Left hindlimb (tissue), 1 donor: ENCODE results near the gene R3HDM2.
"Not testable (repeated sequence)": the region's sequence is repeated elsewhere in the genome, so short reads cannot be mapped to it uniquely, and the experiment has no call there.

ENCODE experiments used
- DNase-seq: peaks from one replicate; pipeline ENCODE4 v3.0.0-alpha.2; 2018

Gene R3HDM2

DNA sequence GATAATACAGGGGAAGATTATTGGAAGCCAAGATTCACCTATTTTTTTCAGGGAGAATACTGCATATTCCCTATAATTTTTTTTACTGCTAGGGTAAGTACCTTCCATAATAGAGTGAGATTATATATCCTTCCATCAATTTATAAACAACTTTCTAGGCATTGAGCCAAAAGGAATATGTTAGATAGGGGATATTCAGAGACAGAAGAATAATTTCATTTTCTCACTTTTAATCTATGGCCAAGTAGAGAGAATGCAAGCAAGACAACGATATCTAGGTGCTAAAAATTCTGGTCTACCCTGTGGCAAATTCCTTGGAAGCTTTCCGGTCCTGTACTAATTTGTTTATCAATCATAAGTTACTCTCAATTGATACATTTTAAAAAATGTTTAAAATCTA lies 110.2 kb downstream of the R3HDM2 start:
- DNase-seq, result no peak

DNA sequence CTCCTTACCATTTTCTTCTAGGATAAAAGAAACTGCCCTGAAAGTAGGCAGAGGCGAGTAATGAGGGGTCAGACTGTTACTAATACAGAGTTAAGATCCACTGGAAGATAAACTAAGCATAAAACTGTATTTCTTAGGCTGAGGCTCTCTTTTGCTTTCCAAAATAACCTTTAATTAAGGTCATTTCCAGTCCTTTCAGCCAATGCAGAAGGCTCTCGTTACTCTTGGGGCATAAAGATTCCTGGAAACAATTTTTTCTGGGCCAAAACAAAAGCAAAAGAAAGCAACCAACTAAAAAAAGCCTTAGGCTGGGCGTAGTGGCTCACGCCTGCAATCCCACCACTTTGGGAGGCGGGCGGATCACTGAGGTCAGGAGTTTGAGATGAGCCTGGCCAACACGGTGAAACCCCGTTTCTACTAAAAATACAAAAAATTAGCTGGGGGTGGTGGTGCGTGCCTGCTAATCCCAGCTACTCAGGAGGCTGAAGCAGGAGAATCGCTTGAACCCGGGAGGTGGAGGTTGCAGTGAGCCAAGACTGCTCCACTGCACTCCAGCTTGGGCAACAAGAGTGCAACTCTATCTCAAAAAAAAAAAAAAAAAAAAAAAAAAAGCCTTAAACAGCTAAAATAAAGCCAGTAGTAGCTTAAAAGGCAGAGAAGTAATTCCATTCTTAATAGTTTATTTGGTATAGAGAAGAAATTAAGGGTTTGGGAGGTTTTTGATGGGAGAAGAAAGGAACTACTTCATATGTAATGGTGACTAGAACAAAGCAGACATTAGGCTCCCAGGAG lies 111.0 kb downstream of the R3HDM2 start:
- DNase-seq, result peak; percentile 40

DNA sequence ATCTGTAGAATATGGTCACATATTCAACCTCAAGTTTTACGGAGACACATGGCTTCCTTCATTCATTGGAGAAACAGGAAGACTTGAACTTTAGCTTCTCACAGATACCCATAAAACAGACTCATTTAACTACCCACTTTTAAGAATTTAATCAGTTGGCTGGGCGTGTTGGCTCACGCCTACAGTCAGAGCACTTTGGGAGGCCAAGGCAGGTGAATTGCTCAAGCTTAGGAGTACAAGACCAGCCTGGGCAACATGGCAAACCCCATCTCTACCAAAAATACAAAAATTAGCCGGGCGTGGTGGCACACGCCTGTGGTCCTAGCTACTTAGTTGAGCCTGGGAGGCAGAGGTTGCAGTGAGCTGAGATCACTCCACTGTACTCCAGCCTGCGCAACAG lies 115.2 kb downstream of the R3HDM2 start:
- DNase-seq, result no peak

DNA sequence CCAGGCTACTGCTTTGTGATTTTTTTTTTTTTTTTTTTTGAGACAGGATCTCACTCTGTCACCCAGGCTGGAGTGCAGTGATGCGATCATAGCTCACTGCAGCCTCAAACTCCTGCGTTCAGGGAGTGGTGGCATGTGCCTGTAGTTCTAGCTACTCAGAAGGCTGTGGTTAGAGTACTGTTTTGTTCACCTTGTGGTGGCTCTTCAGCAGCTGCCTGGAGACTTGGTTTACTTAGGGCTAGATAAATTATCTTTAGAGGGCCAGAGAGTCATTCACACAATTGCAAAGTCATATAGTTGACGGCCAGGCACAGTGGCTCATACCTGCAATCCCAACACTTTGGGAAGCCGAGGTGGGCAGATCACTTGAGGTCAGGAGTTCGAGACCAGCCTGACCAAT lies 118.6 kb downstream of the R3HDM2 start:
- not testable (repeated sequence) for DNase-seq

DNA sequence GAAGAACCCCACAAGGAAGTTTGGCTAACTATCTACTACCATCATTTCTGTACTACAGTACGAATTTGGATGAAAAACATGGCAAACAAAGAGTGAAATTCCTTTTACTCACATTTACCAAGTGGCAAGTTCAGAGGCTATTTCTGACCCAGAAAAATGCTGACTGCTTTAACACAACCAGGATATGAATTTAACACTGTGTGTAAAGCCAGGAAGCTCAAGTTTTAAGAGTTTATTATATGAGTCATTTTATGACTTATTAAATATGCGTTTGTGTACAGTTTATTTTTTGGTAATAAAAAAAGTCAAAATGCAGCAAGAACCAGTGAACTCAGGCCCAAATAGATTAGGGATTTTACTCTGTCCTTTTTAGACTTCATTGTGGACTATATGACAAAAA lies 121.4 kb downstream of the R3HDM2 start:
- no peak for DNase-seq

DNA sequence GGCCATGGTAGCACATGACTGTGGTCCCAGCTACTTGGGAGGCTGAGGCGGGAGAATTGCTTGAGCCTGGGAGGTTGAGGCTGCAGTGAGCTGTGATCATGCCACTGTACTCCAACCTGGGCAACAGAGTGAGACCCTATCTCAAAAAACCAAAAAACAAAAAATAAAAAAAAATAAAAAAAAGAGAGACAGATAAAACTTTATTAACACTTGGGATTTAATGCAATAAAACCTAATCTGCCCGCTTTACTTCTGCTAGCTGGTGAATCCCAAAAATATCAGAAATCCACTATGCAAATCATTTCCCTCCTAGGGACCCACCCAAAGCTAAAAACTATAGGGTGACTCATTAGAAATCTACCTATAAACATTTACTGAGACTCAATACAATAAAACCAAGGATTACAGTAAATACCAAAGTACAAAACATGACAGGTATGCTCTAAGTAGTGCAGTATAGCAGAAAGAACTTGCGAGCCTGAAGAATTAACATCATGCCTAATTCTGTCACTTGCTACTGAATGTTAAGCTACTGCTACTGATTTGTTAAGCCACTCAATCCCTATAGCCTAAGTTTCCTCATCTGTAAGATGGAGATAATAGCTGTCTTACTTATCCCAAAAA lies 129.8 kb downstream of the R3HDM2 start:
- DNase-seq, result no peak

DNA sequence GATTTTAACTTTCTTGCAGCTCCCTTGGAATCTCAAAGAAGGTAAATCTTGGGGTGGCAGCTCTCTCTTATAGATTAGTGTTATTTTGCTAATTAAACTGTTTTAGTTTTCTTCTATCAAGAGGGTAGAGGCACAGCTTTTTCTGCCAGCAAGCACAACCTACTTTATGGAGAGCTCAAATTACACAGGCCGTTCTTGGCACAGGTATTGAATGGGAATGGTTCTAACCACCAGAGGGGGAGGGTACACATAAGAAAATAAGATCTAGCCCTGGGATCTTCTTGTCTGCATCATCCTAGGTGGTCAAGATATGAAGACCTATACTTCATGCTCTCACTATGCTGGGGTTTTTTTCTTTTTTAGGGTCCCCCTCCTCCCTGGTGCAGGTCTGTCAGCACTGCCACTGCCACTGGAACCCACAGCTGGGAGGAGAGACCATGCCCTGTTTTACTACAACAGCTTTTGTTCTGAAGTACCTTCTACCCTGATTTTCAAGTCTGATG lies 131.3 kb downstream of the R3HDM2 start:
- DNase-seq, result no peak

DNA sequence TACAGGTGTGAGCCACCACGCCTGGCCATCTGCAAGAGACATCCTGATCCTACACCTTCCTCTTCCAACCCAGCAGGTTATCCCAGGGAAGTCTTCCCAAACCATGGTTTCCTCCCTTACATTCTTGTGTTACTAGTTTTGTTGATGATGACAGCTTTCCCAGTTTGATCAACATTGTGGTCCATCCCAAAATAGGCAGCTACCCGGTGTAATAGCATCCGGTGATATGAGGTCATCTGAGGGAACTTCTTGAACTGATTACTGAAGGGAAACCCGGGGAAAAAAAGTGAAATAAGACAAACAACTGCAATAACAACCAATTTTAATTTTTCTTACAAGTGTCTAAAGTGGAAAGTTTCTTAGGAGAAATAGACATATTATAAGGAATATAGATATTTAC lies 134.6 kb downstream of the R3HDM2 start:
- no peak for DNase-seq

DNA sequence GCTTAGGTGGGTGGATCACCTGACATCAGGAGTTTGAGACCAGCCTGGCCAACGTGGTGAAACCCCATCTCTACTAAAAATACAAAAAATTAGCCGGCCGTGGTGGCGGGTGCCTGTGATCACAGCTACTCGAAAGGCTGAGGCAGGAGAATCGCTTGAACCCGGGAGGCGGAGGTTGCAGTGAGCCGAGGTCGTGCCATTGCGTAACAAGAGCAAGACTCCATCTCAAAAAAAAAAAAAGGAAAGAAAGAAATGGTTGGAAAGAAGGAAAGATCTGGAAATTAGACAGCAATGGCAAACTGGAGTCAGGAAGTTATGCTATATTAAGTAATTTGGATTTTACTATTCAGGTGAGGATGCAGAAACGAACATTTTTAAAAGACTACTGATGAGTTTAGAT lies 148.8 kb downstream of the R3HDM2 start:
- DNase-seq, result not testable (repeated sequence)

DNA sequence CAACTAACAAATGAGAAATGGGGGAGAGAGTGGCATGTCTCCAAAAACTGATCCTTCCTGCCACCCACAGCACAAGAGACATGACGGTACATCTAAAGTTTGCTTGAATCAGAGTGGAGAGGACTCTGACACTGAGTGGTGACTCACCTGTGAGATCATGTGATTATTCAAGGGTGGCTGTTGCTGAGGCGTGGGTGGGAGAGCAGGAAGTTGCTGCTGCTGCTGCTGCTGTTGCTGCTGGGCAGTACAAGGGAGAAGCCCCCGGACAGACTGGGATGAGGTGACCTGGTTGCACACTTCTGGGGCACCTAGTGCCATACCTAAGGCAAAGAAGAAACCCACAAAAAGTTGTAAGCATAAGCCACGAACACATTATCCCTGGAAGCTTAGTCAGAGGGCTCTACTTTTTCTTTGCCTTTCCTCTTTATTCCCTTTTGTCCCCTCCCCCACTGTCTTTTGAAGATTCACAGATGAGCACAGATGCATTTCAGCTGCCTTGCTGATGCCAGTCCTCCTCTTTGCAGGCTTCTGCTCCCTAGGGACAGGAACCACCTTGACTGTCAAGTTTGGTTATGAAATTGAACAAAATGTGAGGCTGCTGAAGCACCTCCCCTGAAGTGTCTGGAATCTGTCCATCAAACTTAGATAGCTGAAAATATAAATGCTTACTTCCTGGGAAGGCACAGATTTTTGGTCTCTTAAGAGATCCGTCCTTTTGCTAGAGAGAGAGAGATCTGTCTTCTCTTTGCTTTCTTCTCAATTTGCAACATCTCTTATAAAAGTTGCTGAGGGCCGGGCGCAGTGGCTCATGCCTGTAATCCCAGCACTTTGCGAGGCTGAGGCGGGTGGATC lies 150.4 kb downstream of the R3HDM2 start:
- DNase-seq, result no peak

DNA sequence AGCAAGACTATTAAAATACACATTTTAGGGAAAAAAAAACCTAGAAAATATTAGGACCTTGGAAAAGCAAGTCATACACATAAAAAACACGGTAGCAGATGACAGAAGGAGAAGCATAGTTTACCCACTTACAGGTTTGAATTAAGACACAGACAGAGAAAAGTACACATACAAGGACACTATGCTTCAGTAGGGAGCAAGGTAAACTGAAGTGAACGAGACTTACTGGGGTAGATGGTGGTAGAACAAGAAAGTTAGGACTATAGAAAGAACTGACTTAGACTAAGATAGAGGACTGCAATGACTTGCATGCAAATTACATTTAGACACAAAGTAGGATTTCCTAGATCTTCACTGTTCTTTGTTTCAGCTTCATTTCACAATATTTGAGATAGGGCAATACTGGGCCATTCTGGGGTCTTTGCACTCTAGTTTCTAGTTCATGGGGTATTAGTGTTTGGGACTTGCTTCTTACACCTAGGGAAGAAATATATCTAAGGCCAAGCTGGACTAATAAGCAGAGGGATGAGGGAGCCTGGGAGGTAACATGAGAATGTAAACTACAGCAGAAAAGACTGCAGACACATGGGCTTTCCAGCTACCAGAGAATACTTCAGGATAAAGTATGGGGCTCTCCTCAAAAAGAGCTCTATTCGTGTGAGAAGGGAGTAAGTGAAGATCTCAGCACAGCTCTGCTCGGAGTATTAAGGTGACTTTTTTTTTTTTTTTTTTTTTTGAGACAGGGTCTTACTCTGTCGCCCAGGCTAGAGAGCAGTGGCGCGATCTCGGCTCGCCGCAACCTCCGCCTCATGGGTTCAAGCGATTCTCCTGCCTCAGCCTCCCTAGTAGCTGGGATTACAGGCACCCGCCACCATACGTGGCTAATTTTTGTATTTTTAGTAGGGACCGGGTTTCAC lies 152.1 kb downstream of the R3HDM2 start:
- no peak for DNase-seq

DNA sequence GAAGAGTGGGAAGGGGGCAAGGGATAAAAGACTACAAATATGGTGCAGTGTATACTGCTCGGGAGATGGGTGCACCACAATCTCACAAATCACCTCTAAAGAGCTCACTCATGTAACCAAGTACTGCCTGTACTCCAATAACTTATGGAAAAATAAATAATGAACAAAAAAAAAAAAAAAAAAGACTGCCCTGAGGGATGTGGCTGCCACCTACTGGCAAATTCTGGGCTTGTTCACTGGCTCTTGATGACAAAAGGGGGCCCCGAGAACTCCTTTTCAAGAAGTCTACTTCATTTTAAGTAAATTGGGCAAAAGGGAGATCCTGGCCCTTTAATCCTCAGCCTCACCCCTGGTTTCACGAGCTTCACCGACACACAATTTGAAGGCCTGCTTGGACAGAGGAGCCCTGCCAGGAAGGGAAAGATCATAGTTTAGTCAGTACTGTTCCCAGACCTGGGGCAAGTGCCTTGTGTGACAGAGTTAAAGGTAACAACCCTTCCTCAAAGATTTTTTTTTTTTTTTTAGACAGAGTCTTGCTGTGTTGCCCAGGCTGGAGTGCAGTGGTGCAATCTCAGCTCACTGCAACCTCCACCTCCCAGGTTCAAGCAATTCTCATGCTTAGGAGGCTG lies 153.8 kb downstream of the R3HDM2 start:
- no peak for DNase-seq

DNA sequence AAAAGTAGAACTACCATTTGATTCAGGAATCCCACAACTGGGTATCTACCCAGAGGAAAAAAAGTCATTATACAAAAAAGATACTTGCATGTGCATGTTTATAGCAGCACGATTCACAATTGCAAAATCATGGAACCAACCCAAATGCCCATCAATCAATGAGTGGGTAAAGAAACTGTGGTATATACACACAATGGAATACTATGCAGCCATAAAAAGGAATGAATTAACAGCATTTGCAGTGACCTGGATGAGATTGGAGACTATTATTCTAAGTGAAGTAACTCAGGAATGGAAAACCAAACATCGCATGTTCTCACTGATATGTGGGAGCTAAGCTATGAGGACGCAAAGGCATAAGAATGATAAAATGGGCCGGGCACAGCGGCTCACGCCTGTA lies 154.6 kb downstream of the R3HDM2 start:
- not testable (repeated sequence) for DNase-seq

DNA sequence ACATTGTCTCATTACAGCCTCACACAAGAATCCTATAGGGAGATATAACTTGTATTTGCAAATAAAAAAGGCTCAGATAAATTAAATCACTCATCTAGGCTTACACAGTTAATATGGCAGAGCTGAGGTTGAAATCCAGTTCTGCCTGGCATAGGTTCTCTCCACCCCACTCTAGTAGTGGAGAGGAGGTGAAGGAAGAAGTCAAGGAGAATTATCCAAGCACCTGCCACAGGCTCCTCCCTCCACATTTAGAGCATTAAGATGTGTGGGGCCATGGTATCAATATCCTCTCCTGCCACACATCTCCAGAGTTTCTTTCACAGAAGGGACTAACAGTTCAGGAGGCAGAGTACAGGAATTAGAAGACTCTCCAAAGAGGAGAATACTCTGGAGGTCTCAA lies 157.3 kb downstream of the R3HDM2 start:
- DNase-seq, result no peak

DNA sequence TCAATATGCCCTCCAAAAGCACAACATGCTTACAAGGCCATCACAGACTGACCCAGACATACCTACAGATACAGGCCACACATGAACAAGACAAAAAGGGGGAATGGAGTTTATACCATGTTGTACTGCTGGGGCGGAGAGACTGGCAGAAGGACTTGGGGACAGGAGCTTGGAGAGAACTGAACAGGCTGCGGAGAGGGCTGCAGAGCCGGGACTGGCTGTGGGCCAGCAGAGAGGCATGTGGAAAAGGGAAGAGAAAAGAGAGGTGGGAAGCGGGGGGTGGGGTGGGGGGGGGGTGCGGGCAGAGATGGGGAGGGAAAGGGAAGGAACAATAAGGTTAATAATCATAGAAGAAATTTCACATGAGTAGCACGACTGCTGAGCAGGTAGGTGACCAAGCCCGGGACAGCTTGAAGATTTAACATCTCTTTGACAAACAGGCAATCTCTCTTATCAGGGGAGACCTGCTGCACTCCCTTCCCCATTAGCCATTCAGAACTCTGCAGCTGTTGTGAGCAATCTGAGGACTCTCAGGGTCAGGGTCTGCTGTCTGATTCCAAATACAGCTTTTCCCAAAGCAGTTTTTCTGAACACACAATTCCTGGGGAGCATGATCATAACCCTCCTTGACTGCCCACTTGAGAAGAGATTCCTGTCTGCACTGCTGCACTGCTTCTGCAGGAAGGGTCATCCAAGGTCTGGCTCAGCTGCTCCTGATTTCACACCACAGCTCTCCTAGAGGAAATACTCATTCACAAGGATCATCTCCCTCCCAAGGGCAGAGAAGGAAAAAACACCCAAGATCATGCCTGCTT lies 158.3 kb downstream of the R3HDM2 start:
- DNase-seq, result no peak

DNA sequence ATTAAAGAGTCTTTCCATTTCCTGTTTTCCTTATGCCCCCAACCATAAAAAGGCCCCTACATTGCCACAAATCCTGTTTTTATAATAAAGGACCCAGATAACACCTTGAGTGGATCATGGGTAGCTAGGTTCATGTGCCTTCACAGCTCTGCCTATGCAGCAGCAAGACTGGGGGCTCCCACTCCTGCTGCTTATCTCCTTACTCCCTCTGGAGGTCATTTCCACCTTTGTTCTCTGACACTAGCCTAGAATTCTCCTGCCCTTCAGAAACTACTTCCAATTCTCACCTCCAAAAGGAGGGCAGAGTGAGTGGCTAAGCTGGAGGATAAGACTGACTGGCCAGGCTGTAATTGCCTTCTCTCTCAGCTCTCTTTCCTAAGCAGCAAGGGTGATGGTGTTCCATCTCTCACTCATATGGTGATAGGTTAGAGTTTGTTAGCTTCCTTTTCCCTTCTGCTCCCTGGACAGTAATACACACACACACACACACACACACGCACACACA lies 159.8 kb downstream of the R3HDM2 start:
- no peak for DNase-seq

DNA sequence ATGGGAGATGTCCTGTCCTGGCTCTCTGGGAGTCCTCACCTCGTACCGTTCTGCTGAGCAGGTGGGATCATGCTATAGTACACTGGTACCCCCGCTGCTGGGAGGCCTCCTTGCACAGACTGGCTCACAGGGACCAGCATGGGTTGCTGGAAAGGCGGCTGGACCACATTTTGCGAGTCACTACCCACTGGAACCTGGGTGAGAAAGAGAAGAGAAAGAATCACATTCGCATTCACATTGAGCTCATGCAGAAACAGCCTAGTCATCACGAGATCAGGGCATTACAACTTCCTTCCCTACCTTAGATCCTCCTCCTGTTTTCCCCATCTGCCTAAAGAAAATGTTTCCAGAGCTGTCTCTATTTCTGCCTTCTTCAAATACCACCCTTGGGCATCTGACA lies 162.6 kb downstream of the R3HDM2 start:
- no peak for DNase-seq

DNA sequence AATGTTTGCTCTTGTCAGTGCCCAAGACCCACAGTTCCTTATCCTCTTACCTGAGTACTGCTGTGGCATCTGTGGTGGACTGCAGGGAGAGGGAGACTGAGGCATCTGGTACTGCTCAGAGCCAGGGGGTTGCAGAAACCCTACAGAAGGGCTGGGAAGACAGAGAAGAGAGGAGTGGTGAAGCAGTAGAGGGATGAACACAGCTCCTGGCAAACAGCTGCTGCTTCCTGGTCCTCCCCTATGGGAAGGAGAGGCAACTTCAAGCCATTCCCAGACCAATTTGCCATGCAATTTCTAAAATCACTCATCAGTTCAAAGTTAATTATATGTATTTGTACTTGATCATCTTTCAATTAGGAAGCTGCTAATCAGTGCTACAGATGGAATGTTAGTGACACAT lies 164.2 kb downstream of the R3HDM2 start:
- DNase-seq, result no peak

DNA sequence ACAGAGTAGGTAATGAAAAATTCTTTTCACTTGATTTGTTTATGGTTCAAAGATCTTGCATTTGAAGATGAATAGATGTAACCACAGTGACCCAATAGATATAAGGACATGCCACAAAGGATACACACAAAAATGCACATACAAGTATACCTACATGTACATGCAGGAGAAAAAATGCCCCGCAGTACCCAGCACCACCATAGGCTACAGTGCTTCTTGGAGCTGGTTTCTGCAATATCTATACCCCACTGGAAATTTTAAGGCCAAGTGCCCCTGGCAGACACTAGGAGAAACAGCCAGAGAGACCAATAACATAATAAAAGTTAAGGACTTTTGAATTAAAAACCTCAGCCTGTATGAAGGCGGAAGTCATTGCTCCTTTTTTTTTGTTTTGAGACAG lies 167.7 kb downstream of the R3HDM2 start:
- no peak for DNase-seq

DNA sequence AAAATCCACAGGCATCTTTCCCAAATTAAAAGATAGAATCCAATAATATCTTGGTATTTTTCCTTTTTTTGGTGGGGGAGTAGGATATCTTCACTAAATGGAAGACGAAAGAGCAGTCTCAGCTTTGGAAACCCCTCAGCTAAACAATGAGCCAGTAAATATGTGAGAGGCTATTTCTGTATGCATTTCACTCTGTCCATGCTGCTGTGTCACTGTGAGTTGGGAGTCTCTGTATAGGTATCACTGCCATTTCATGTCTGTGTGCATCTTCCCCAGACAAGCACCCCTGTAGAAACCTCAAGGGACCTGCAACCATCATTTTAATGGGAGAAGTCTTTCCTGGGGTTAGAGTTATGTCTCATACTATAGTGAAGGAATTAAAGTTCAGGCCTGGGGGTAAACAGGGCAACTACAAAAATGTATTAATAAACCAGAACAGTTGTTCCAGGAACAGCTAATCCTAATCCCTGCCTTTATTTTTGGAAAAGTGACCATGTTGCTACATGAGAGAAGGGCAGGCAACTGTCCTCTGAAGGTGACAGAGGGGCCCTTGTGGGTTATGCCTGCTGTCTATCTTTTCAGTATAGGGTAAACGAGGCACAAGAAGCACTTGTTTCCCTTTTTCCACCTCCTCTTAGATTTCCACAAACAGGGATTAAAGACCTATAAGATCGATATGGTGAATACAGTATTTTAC lies 168.6 kb downstream of the R3HDM2 start:
- DNase-seq, result no peak
